GM21528 (cell line): ENCODE data around the gene SDK2.

Experiments
- ATAC-seq: cut with Tn5 transposase; IDR thresholded peaks from one replicate; pipeline ENCODE4 v1.9.1; 2021; ENCODE audit warnings: mild to moderate bottlenecking, moderate library complexity; ENCODE audit not compliant: unreplicated experiment, low FRiP score

Gene SDK2

GRCh38 chr17:73433501-73433900, 210.7 kb downstream of the SDK2 start:
- ATAC-seq: no peak

- no peak for ATAC-seq
Observed at GRCh38 chr17:73432624-73433190, 211.5 kb downstream of the SDK2 start.

GRCh38 chr17:73431401-73432205, 212.6 kb downstream of the SDK2 start:
- ATAC-seq: no peak

GRCh38 chr17:73430848-73431247, 213.4 kb downstream of the SDK2 start:
- ATAC-seq: no peak

- ATAC-seq: no peak
Observed at GRCh38 chr17:73430165-73430680, 214.0 kb downstream of the SDK2 start.

- no peak for ATAC-seq
Observed at GRCh38 chr17:73429440-73430164, 214.6 kb downstream of the SDK2 start.

- no peak for ATAC-seq
Observed at GRCh38 chr17:73427198-73427597, 217.0 kb downstream of the SDK2 start.

GRCh38 chr17:73424571-73424970, 219.7 kb downstream of the SDK2 start:
- ATAC-seq: no peak

GRCh38 chr17:73423806-73424205, 220.4 kb downstream of the SDK2 start:
- no peak for ATAC-seq

- no peak for ATAC-seq
Observed at GRCh38 chr17:73423159-73423715, 221.0 kb downstream of the SDK2 start.

- no peak for ATAC-seq
Observed at GRCh38 chr17:73422121-73422520, 222.1 kb downstream of the SDK2 start.

GRCh38 chr17:73420897-73421296, 223.3 kb downstream of the SDK2 start:
- ATAC-seq: no peak

GRCh38 chr17:73419881-73420280, 224.4 kb downstream of the SDK2 start:
- ATAC-seq: no peak

- no peak for ATAC-seq
Observed at GRCh38 chr17:73419051-73419450, 225.2 kb downstream of the SDK2 start.

GRCh38 chr17:73415782-73416181, 228.5 kb downstream of the SDK2 start:
- no peak for ATAC-seq

GRCh38 chr17:73414171-73414955, 229.9 kb downstream of the SDK2 start:
- ATAC-seq: no peak

- ATAC-seq: no peak
Observed at GRCh38 chr17:73412914-73413313, 231.3 kb downstream of the SDK2 start.

- no peak for ATAC-seq
Observed at GRCh38 chr17:73411313-73411747, 232.9 kb downstream of the SDK2 start.

- no peak for ATAC-seq
Observed at GRCh38 chr17:73410586-73411312, 233.5 kb downstream of the SDK2 start.

- ATAC-seq: no peak
Observed at GRCh38 chr17:73404246-73404645, 240.0 kb downstream of the SDK2 start.
